ENCODE results near the gene ZNF200.

- TF ChIP-seq USF1 (IDR thresholded peaks at IDR 0.05; ENCODE audit: borderline replicate concordance, low read depth) (no peak), NFIC (IDR thresholded peaks at IDR 0.05; ENCODE audit: borderline replicate concordance) (no peak)
These were observed 24.9 kb upstream of the ZNF200 start for GRCh38 chr16:3259836-3260235.
